ENCODE data around the gene TRIM5.
"Not testable (repeated sequence)": the region's sequence is repeated elsewhere in the genome, so short reads cannot be mapped to it uniquely, and the experiment has no call there.

DNA sequence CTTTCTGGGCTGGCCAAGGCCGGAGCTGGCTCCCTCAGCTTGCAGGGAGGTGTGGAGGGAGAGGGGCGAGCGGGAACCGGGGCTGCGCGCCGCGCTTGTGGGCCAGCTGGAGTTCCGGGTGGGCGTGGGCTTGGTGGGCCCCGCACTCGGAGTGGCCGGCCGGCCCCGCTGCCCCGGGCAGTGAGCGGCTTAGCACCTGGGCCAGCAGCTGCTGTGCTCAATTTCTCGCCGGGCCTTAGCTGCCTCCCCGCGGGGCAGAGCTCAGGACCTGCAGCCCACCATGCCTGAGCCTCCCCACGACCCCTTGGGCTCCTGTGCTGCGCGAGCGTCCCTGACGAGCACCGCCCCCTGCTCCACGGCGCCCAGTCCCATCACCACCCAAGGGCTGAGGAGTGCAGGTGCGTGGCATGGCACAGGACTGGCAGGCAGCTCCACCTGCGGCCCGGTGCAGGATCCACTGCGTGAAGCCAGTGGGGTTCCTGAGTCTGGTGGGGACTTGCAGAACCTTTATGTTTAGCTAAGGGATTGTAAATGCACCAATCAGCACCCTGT lies 1.9 kb downstream of the TRIM5 start:
- TF ChIP-seq, protein P1, sequence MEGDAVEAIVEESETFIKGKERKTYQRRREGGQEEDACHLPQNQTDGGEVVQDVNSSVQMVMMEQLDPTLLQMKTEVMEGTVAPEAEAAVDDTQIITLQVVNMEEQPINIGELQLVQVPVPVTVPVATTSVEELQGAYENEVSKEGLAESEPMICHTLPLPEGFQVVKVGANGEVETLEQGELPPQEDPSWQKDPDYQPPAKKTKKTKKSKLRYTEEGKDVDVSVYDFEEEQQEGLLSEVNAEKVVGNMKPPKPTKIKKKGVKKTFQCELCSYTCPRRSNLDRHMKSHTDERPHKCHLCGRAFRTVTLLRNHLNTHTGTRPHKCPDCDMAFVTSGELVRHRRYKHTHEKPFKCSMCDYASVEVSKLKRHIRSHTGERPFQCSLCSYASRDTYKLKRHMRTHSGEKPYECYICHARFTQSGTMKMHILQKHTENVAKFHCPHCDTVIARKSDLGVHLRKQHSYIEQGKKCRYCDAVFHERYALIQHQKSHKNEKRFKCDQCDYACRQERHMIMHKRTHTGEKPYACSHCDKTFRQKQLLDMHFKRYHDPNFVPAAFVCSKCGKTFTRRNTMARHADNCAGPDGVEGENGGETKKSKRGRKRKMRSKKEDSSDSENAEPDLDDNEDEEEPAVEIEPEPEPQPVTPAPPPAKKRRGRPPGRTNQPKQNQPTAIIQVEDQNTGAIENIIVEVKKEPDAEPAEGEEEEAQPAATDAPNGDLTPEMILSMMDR (IDR thresholded peaks at IDR 0.05), result not testable (repeated sequence)
- not testable (repeated sequence) for TF ChIP-seq EZH2 (IDR thresholded peaks at IDR 0.05; ENCODE audit: borderline replicate concordance, insufficient read depth, low read depth, low read length, poor library complexity, severe bottlenecking)

All from B cell (primary cell).